ENCODE results near the gene DNASE1L1. TPM values are rescaled to one million over a fixed set of nuclear protein-coding genes. Genes with fewer than 3 reads are reported as not detected.

DNASE1L1 gene
- polyA plus RNA-seq, 1 donor from 2014 or later, result 9.2 TPM

DNA sequence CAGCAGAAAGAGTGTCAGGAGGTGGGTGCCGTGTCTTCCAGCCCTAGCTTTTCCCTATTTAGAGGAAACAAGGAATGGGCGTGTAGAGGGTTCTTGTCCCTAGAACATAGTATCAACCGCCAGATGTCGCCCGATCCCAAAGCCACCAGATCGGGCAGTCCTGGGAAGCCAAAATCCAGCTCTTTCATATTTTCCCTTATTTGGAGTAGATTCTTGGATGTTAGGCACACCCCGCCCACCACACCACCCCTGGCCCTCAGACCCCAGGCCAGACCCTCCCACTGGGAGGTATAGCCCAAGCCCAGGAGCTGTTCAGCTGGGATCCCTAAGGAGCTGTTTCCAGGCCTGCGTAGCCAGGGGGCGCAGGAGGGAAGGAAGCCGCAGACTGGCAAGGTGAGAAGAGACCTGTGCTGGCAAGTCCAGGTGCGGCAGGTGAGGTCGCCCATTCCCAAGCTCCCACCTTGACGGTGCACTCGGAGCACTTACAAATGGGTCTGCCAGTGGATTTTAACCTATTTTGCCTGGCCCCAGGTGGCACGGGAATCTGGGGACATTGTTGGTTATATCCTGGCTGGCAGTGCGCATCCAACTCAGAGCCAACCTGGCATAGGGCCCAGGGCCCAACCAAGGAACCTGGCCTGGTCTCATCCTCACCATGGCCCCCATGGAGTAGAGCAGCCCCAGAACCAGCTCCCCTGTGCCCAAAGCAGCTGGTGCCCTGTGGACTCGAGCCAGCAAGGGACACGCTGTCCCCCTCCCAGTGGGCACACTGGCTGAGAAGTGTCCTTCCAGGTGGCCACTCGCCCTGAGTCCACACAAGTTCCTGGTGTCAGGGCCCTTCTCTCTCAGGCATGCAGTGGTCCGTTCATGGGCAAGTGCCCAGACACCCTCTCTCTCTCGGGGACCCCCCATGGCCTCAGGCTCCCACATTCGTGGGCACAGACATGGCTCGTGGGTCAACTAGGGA lies 35.4 kb downstream of the DNASE1L1 start:
- no peaks in the 10 kb centered on the region for H3K9me2 ChIP-seq (ENCODE audit: insufficient read depth, low read length)
- H3K27ac ChIP-seq (ENCODE audit: low read length), result no peak overlapping the region
- peak; percentile 63 for TF ChIP-seq RAD21 (conservative IDR thresholded peaks at IDR 0.05)
- peak; percentile 81 for TF ChIP-seq SMC3 (conservative IDR thresholded peaks at IDR 0.05; ENCODE audit: poor library complexity)
- no peak for TF ChIP-seq EZH2 (IDR thresholded peaks at IDR 0.05; ENCODE audit: borderline replicate concordance, insufficient read depth, low read length, poor library complexity, severe bottlenecking)
- TF ChIP-seq CTCF (IDR thresholded peaks at IDR 0.05; ENCODE audit: poor library complexity, severe bottlenecking), result peak; percentile 85
- H3K79me2 ChIP-seq (replicated peaks; ENCODE audit: insufficient read depth, low read length), result peaks cover 17% of the 10 kb centered on the region
- H3F3A ChIP-seq (ENCODE audit: insufficient read depth, low read length, poor library complexity, severe bottlenecking), result no peaks in the 10 kb centered on the region
- H2AFZ ChIP-seq (ENCODE audit: low read depth, low read length), result no peak overlapping the region
- H3K36me3 ChIP-seq (ENCODE audit: insufficient read depth, low read length), result no peaks in the 10 kb centered on the region
- no peaks in the 10 kb centered on the region for H3K27me3 ChIP-seq (ENCODE audit: insufficient read depth, low read depth, low read length)
- H3K9me3 ChIP-seq (ENCODE audit: low read length), result no peaks in the 10 kb centered on the region
- H4K20me1 ChIP-seq (ENCODE audit: insufficient read depth), result no peaks in the 10 kb centered on the region
- peak overlapping the region; percentile 35 for H3K4me3 ChIP-seq (ENCODE audit: low read length)
- no peak overlapping the region for H3K4me2 ChIP-seq (ENCODE audit: low read length)
- peak overlapping the region; percentile 26 for H3K9ac ChIP-seq (ENCODE audit: low read length)

DNA sequence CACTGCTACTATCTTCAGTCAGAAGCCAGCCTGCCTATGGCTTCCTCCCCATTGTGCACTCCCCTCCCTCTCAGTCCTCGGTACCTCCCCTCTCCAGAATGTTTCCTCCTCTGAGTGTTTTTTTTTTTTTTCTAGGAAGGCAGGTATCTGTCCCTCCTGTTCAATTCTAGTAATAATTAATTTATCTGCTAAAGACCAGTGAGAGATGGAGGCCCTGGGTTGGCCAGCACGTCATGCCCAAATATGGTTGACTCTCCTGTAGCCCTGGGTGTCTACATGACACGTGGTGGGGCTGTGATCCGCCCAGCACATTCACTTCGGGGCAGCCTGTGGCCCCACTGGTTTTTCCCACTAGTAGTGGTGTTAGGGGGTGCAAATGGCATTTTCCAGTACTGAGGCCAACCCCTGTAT lies 36.4 kb downstream of the DNASE1L1 start:
- TF ChIP-seq TAF1 (IDR thresholded peaks at IDR 0.05; ENCODE audit: low read depth) (no peak), MXI1 (conservative IDR thresholded peaks at IDR 0.05; ENCODE audit: poor library complexity, severe bottlenecking) (no peak), EZH2 (IDR thresholded peaks at IDR 0.05; ENCODE audit: borderline replicate concordance, insufficient read depth, low read length, poor library complexity, severe bottlenecking) (no peak), CTCF (IDR thresholded peaks at IDR 0.05; ENCODE audit: poor library complexity, severe bottlenecking) (no peak), EP300 (conservative IDR thresholded peaks at IDR 0.05; ENCODE audit: poor library complexity, severe bottlenecking) (no peak), POLR2AphosphoS5 (IDR thresholded peaks at IDR 0.05) (no peak), RAD21 (conservative IDR thresholded peaks at IDR 0.05) (no peak), SMC3 (conservative IDR thresholded peaks at IDR 0.05; ENCODE audit: poor library complexity) (no peak)
- TF ChIP-seq, protein P1, sequence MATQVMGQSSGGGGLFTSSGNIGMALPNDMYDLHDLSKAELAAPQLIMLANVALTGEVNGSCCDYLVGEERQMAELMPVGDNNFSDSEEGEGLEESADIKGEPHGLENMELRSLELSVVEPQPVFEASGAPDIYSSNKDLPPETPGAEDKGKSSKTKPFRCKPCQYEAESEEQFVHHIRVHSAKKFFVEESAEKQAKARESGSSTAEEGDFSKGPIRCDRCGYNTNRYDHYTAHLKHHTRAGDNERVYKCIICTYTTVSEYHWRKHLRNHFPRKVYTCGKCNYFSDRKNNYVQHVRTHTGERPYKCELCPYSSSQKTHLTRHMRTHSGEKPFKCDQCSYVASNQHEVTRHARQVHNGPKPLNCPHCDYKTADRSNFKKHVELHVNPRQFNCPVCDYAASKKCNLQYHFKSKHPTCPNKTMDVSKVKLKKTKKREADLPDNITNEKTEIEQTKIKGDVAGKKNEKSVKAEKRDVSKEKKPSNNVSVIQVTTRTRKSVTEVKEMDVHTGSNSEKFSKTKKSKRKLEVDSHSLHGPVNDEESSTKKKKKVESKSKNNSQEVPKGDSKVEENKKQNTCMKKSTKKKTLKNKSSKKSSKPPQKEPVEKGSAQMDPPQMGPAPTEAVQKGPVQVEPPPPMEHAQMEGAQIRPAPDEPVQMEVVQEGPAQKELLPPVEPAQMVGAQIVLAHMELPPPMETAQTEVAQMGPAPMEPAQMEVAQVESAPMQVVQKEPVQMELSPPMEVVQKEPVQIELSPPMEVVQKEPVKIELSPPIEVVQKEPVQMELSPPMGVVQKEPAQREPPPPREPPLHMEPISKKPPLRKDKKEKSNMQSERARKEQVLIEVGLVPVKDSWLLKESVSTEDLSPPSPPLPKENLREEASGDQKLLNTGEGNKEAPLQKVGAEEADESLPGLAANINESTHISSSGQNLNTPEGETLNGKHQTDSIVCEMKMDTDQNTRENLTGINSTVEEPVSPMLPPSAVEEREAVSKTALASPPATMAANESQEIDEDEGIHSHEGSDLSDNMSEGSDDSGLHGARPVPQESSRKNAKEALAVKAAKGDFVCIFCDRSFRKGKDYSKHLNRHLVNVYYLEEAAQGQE (IDR thresholded peaks at IDR 0.05; ENCODE audit: borderline replicate concordance), result no peak
- H3K27ac ChIP-seq (ENCODE audit: low read length), result no peak overlapping the region
- H4K20me1 ChIP-seq (ENCODE audit: insufficient read depth), result no peaks in the 10 kb centered on the region
- H3F3A ChIP-seq (ENCODE audit: insufficient read depth, low read length, poor library complexity, severe bottlenecking), result no peaks in the 10 kb centered on the region
- no peaks in the 10 kb centered on the region for H3K36me3 ChIP-seq (ENCODE audit: insufficient read depth, low read length)
- no peak overlapping the region for H3K4me3 ChIP-seq (ENCODE audit: low read length)
- no peak overlapping the region for H2AFZ ChIP-seq (ENCODE audit: low read depth, low read length)
- H3K9me3 ChIP-seq (ENCODE audit: low read length), result no peaks in the 10 kb centered on the region
- H3K4me2 ChIP-seq (ENCODE audit: low read length), result no peak overlapping the region
- H3K27me3 ChIP-seq (ENCODE audit: insufficient read depth, low read depth, low read length), result no peaks in the 10 kb centered on the region
- H3K79me2 ChIP-seq (replicated peaks; ENCODE audit: insufficient read depth, low read length), result peaks cover 26% of the 10 kb centered on the region
- H3K9ac ChIP-seq (ENCODE audit: low read length), result no peak overlapping the region
- H3K9me2 ChIP-seq (ENCODE audit: insufficient read depth, low read length), result no peaks in the 10 kb centered on the region

Data from neural cell (in vitro differentiated cells).